Ishikawa (cell line): ENCODE measurements around the gene ZNF654.

Experiments
- CEBPB ChIP-seq: IDR thresholded peaks from 2 replicates; pipeline ENCODE4 v1.6.1; 2012
- CREB1 ChIP-seq: IDR thresholded peaks from 2 replicates; pipeline ENCODE4 v1.6.1; 2012; ENCODE audit warnings: low read depth
- EGR1 ChIP-seq: IDR thresholded peaks from 2 replicates; pipeline ENCODE4 v1.6.1; 2012
- EP300 ChIP-seq: IDR thresholded peaks from 2 replicates; pipeline ENCODE4 v1.6.1; 2012; ENCODE audit warnings: borderline replicate concordance
- FOXM1 ChIP-seq: IDR thresholded peaks from 2 replicates; pipeline ENCODE4 v1.6.1; 2012; ENCODE audit warnings: low read depth, borderline replicate concordance
- NFIC ChIP-seq: IDR thresholded peaks from 2 replicates; pipeline ENCODE4 v1.6.1; 2012
- RAD21 ChIP-seq: IDR thresholded peaks from 2 replicates; pipeline ENCODE4 v1.6.1; 2012; ENCODE audit warnings: low read depth
- TAF1 ChIP-seq: IDR thresholded peaks from 2 replicates; pipeline ENCODE4 v1.6.1; 2012; ENCODE audit warnings: low read depth, mild to moderate bottlenecking
- TCF12 ChIP-seq: IDR thresholded peaks from 2 replicates; pipeline ENCODE4 v1.6.1; 2012; ENCODE audit warnings: low read depth
- TEAD4 ChIP-seq: IDR thresholded peaks from 2 replicates; pipeline ENCODE4 v1.6.1; 2012
- YY1 ChIP-seq: IDR thresholded peaks from 2 replicates; pipeline ENCODE4 v1.6.1; 2012; ENCODE audit warnings: low read depth
- ZBTB7A ChIP-seq: IDR thresholded peaks from 2 replicates; pipeline ENCODE4 v1.6.1; 2012; ENCODE audit warnings: low read depth
- TF ChIP-seq, protein P1 (sequence below): IDR thresholded peaks from 2 replicates; pipeline ENCODE4 v1.6.1; 2012; ENCODE audit warnings: low read depth, mild to moderate bottlenecking
- TF ChIP-seq, protein P2 (sequence below): IDR thresholded peaks from 2 replicates; pipeline ENCODE4 v1.6.1; 2012
- TF ChIP-seq, protein P3 (sequence below): IDR thresholded peaks from 2 replicates; pipeline ENCODE4 v1.6.1; 2012

ZNF654 gene

DNA sequence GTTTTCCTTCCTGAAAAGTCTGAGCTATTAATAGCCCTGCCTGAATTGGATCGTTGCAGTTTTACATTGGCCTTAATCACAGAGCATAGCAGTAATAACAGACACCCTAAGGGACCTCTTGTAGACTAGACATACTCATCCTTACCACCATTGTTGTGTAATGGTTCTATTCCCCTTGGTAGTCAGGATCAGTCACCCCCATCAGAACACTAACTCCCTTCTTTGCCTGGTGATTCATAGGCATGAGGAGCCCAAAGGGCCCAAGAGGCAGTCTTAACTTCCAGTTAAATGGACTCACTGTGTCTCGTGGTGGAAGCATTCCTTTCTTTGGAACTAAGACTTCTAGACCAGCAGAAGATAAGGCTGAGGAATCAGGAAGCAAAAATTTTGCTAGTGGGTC is 20.5 kb upstream of the ZNF654 start:
- TF ChIP-seq, protein P1, sequence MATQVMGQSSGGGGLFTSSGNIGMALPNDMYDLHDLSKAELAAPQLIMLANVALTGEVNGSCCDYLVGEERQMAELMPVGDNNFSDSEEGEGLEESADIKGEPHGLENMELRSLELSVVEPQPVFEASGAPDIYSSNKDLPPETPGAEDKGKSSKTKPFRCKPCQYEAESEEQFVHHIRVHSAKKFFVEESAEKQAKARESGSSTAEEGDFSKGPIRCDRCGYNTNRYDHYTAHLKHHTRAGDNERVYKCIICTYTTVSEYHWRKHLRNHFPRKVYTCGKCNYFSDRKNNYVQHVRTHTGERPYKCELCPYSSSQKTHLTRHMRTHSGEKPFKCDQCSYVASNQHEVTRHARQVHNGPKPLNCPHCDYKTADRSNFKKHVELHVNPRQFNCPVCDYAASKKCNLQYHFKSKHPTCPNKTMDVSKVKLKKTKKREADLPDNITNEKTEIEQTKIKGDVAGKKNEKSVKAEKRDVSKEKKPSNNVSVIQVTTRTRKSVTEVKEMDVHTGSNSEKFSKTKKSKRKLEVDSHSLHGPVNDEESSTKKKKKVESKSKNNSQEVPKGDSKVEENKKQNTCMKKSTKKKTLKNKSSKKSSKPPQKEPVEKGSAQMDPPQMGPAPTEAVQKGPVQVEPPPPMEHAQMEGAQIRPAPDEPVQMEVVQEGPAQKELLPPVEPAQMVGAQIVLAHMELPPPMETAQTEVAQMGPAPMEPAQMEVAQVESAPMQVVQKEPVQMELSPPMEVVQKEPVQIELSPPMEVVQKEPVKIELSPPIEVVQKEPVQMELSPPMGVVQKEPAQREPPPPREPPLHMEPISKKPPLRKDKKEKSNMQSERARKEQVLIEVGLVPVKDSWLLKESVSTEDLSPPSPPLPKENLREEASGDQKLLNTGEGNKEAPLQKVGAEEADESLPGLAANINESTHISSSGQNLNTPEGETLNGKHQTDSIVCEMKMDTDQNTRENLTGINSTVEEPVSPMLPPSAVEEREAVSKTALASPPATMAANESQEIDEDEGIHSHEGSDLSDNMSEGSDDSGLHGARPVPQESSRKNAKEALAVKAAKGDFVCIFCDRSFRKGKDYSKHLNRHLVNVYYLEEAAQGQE = no peak
- TF ChIP-seq NFIC (no peak), YY1 (no peak), CREB1 (no peak), CEBPB (no peak), EP300 (no peak), TEAD4 (no peak), ZBTB7A (no peak), TAF1 (no peak), TCF12 (no peak), EGR1 (no peak)
- TF ChIP-seq, protein P2, sequence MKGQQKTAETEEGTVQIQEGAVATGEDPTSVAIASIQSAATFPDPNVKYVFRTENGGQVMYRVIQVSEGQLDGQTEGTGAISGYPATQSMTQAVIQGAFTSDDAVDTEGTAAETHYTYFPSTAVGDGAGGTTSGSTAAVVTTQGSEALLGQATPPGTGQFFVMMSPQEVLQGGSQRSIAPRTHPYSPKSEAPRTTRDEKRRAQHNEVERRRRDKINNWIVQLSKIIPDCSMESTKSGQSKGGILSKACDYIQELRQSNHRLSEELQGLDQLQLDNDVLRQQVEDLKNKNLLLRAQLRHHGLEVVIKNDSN = no peak
- TF ChIP-seq, protein P3, sequence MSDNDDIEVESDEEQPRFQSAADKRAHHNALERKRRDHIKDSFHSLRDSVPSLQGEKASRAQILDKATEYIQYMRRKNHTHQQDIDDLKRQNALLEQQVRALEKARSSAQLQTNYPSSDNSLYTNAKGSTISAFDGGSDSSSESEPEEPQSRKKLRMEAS = no peak

DNA sequence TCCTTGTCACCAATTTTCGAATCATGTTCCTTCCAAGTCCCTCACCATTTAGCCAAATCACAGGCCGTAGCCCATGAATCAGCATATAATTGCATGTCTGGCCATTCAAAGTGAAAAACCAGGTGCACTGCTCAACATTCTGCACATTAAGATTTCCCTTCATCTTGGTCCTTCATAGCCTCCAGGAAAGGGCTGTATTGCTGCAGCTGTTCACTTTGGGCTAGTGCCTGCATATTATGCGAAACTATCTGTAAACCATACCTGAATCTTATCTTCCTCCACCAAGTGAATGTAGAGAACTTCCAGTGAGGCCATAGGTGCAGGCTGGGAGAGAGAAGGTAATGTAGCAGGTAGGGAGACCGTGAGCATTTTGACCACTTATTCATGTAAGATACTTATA is 18.5 kb upstream of the ZNF654 start:
- TF ChIP-seq CREB1 (no peak), NFIC (no peak), TEAD4 (no peak), EP300 (no peak), ZBTB7A (no peak), FOXM1 (no peak), TCF12 (no peak), CEBPB (no peak), YY1 (no peak), RAD21 (no peak), EGR1 (no peak), TAF1 (no peak)
- TF ChIP-seq, protein P1 = no peak
- TF ChIP-seq, protein P3 = no peak
- TF ChIP-seq, protein P2 = no peak

DNA sequence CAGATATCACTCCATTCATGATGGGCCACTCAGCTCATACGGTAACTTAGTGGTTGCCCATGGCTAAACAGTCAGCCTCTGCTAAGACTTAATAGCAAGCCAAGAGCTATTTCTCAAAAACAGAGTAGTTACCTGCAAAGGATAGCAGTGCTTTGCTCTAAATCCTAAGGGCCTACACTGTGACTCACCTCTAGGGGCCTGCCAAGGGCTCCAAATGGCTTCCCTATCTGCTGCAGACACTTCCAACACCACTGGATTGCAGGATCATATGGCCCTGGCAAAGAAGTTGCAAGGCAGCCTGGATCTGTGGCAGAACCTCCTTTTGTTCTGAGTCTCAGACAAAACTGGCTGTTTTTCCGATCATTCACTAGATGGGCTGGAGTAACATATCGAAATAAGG is 18.1 kb upstream of the ZNF654 start:
- TF ChIP-seq TCF12 (no peak), FOXM1 (no peak), TAF1 (no peak), TEAD4 (no peak)

DNA sequence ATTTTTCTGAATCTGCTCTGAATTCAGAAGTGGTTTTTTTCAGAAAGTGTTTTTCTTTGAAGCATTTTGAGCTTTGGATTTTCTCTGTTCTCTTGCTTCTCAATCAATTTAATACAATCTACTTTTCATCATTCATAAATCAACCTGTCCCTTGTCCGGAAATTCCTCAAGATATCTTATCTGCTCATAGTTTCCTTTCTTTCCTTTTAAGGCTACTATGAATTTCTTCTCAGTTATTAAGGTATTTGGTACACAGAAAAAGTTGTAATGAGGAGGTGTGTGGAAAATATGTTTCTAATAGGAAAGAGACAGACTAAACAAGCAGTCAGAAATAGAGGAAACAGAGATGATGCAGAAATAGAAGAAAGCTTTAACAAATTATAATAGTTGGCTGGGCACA is 14.6 kb upstream of the ZNF654 start:
- TF ChIP-seq EP300 (no peak), EGR1 (no peak), TCF12 (no peak), TAF1 (no peak), YY1 (no peak), NFIC (no peak)
- TF ChIP-seq, protein P1 = no peak

DNA sequence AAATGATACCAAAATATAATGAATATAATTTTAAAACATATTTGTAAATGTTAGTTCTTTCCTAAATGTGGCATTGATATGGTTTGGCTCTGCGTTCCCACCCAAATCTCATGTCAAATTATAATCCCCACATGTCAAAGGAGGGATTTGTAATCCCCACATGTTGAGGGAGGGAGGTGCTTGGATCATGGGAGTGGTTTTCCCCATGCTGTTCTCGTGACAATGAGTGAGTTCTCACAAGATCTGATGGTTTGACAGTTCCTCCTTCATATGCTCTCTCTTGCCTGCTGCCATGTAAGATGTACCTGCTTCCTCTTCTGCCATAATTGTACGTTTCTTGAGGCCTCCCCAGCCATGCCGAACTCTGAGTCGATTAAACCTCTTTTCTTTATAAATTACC is 12.3 kb upstream of the ZNF654 start:
- TF ChIP-seq CREB1 (no peak), ZBTB7A (no peak), TCF12 (no peak), TEAD4 (no peak), CEBPB (no peak), RAD21 (no peak), EP300 (no peak), TAF1 (no peak), YY1 (no peak)
- TF ChIP-seq, protein P2 = no peak
- TF ChIP-seq, protein P3 = no peak
- TF ChIP-seq, protein P1 = no peak
